Neural cell (in vitro differentiated cells): Measurements from ENCODE around the gene FOXL3. TPM values are rescaled to one million over a fixed set of nuclear protein-coding genes. Genes with fewer than 3 reads are reported as not detected.
"Not testable (repeated sequence)": the region's sequence is repeated elsewhere in the genome, so short reads cannot be mapped to it uniquely, and the experiment has no call there.

Experiments
- H2AFZ ChIP-seq: fragments of 200-600, 300-800 bp; sonication (generic), shearing (Covaris generic); 2 replicates; pipeline ENCODE4 v1.6.0; 2014; ENCODE audit warnings: low read depth, mild to moderate bottlenecking, antibody characterized with exemption, low read length, moderate library complexity
- H3F3A ChIP-seq: fragments of 200-600 bp; shearing (Covaris generic); 2 replicates; pipeline ENCODE4 v1.6.1; 2016; ENCODE audit warnings: mild to moderate bottlenecking, moderate library complexity, mixed read lengths, antibody characterized with exemption, low read length; ENCODE audit not compliant: insufficient read depth, poor library complexity, severe bottlenecking
- H3K27ac ChIP-seq: fragments of 200-600, 300-800 bp; sonication (generic), shearing (Covaris generic); 2 replicates; pipeline ENCODE4 v1.5.1; 2014; ENCODE audit warnings: mild to moderate bottlenecking, low read length, moderate library complexity
- H3K27me3 ChIP-seq: fragments of 300-800, 200-600 bp; sonication (generic), shearing (Covaris generic); 2 replicates; pipeline ENCODE4 v1.6.0; 2014; ENCODE audit warnings: mild to moderate bottlenecking, low read depth, low read length, moderate library complexity; ENCODE audit not compliant: insufficient read depth
- H3K36me3 ChIP-seq: fragments of 300-800, 200-600 bp; sonication (generic), shearing (Covaris generic); 2 replicates; pipeline ENCODE4 v1.5.1; 2014; ENCODE audit warnings: mild to moderate bottlenecking, antibody characterized with exemption, low read length, moderate library complexity; ENCODE audit not compliant: insufficient read depth
- H3K4me2 ChIP-seq: fragments of 300-800, 200-600 bp; sonication (generic), shearing (Covaris generic); 2 replicates; pipeline ENCODE4 v1.6.0; 2014; ENCODE audit warnings: mild to moderate bottlenecking, low read length
- H3K4me3 ChIP-seq: fragments of 300-800, 200-600 bp; sonication (generic), shearing (Covaris generic); 2 replicates; pipeline ENCODE4 v1.5.1; 2014; ENCODE audit warnings: mild to moderate bottlenecking, low read length, moderate library complexity
- H3K79me2 ChIP-seq: fragments of 200-600 bp; shearing (Covaris generic); replicated peaks from 2 replicates; pipeline ENCODE4 v1.6.0; 2014; ENCODE audit warnings: mild to moderate bottlenecking, low read length, moderate library complexity; ENCODE audit not compliant: insufficient read depth
- H3K9ac ChIP-seq: fragments of 300-800, 200-600 bp; sonication (generic), shearing (Covaris generic); 2 replicates; pipeline ENCODE4 v1.6.1; 2016; ENCODE audit warnings: mild to moderate bottlenecking, low read length, mixed read lengths
- H3K9me2 ChIP-seq: fragments of 200-600 bp; shearing (Covaris generic); 2 replicates; pipeline ENCODE4 v1.6.1; 2016; ENCODE audit warnings: mild to moderate bottlenecking, low read length, mixed read lengths; ENCODE audit not compliant: insufficient read depth
- H3K9me3 ChIP-seq: fragments of 200-600, 300-800 bp; sonication (generic), shearing (Covaris generic); 2 replicates; pipeline ENCODE4 v1.6.1; 2016; ENCODE audit warnings: mild to moderate bottlenecking, mixed run types, low read length, moderate library complexity, mixed read lengths
- H4K20me1 ChIP-seq: fragments of 200-600 bp; shearing (Covaris generic); 2 replicates; pipeline ENCODE4 v1.6.1; 2016; ENCODE audit warnings: mild to moderate bottlenecking, mixed run types; ENCODE audit not compliant: insufficient read depth
- EP300 ChIP-seq: fragments of 450-650 bp; conservative IDR thresholded peaks from 2 replicates; pipeline ENCODE4 v1.6.1; 2014; ENCODE audit warnings: antibody characterized with exemption, mild to moderate bottlenecking, moderate library complexity; ENCODE audit not compliant: poor library complexity, severe bottlenecking
- MXI1 ChIP-seq: fragments of 450-650 bp; conservative IDR thresholded peaks from 2 replicates; pipeline ENCODE4 v1.6.1; 2014; ENCODE audit warnings: antibody characterized with exemption, mild to moderate bottlenecking; ENCODE audit not compliant: poor library complexity, severe bottlenecking
- POLR2AphosphoS5 ChIP-seq: IDR thresholded peaks from 2 replicates; pipeline ENCODE4 v1.6.1; 2012
- RAD21 ChIP-seq: fragments of 450-650 bp; conservative IDR thresholded peaks from 2 replicates; pipeline ENCODE4 v1.6.1; 2014; ENCODE audit warnings: antibody characterized with exemption, mild to moderate bottlenecking, moderate library complexity
- SMC3 ChIP-seq: fragments of 450-650 bp; conservative IDR thresholded peaks from 2 replicates; pipeline ENCODE4 v1.6.1; 2014; ENCODE audit warnings: antibody characterized with exemption, mild to moderate bottlenecking, moderate library complexity; ENCODE audit not compliant: poor library complexity
- TAF1 ChIP-seq: IDR thresholded peaks from 2 replicates; pipeline ENCODE4 v1.6.1; 2012; ENCODE audit warnings: low read depth
- polyA plus RNA-seq: library from polyadenylated mRNA; depleted of rRNA; stranded (reverse); fragments of >200 nt; gene quantifications from 2 replicates; pipeline ENCODE4 v1.2.3, GENCODE V29; 2014
- TF ChIP-seq, protein P1 (sequence below): IDR thresholded peaks from 2 replicates; pipeline ENCODE4 v1.6.1; 2012; ENCODE audit warnings: borderline replicate concordance
- TF ChIP-seq, protein P2 (sequence below): fragments of 450-650 bp; IDR thresholded peaks from 2 replicates; pipeline ENCODE4 v1.5.1; 2014; ENCODE audit warnings: antibody characterized with exemption, mild to moderate bottlenecking, moderate library complexity; ENCODE audit not compliant: poor library complexity, severe bottlenecking

FOXL3 gene
- polyA plus RNA-seq, 1 donor from 2014 or later, result not detected

DNA sequence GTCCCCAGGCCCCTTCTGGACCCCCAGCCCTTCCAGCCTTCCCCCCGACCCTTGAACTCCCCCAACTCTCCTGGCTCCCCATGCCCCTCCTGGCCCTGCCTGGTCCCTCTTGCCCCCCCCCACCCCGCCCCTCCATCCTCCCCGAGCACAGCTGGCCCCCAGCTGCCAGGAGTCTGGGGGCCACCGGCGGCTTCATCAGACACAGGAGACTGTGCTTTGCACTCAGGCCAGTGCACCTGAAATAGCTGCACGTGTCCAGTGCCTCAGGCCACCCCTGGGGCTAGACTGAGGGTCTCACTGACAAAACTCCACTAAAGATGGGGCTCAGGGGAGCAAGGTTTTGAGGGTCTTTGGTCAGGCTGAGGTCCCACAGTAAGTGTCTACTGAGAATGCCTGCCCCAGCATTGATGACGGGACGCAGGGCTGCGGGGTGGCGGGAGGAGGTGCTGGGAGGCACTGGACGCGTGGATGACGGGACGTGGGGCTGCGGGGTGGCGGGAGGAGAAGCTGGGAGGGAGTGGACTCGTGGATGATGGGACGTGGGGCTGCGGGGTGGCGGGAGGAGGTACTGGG, 6.5 kb downstream of the FOXL3 start:
- Histone ChIP-seq H3K4me2 (no peak overlapping the region), H3K9ac (no peak overlapping the region), H3F3A (no peaks in the 10 kb centered on the region), H3K27ac (no peak overlapping the region), H3K9me2 (no peaks in the 10 kb centered on the region), H3K36me3 (no peaks in the 10 kb centered on the region), H3K27me3 (peaks cover 10% of the 10 kb centered on the region), H2AFZ (no peak overlapping the region), H4K20me1 (no peaks in the 10 kb centered on the region), H3K79me2 (no peaks in the 10 kb centered on the region), H3K9me3 (no peaks in the 10 kb centered on the region), H3K4me3 (no peak overlapping the region)
- no peak for TF ChIP-seq SMC3

DNA sequence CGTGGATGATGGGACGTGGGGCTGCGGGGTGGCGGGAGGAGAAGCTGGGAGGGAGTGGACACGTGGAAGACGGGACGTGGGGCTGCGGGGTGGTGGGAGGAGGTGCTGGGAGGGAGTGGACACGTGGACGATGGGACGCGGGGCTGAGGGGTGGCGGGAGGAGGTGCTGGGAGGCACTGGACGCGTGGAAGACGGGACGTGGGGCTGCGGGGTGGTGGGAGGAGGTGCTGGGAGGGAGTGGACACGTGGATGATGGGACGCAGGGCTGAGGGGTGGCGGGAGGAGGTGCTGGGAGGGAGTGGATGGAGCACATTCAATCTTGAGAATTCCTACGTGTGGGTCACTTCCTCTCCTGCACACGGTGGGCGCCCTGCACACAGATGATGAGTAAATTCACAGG, 7.2 kb downstream of the FOXL3 start:
- H3K9ac ChIP-seq, H3K4me3 ChIP-seq, H3K36me3 ChIP-seq, H3K9me3 ChIP-seq, H3K9me2 ChIP-seq, H3K27me3 ChIP-seq, H3F3A ChIP-seq, H4K20me1 ChIP-seq, H3K27ac ChIP-seq, H3K79me2 ChIP-seq, H2AFZ ChIP-seq, H3K4me2 ChIP-seq: not testable (repeated sequence)

DNA sequence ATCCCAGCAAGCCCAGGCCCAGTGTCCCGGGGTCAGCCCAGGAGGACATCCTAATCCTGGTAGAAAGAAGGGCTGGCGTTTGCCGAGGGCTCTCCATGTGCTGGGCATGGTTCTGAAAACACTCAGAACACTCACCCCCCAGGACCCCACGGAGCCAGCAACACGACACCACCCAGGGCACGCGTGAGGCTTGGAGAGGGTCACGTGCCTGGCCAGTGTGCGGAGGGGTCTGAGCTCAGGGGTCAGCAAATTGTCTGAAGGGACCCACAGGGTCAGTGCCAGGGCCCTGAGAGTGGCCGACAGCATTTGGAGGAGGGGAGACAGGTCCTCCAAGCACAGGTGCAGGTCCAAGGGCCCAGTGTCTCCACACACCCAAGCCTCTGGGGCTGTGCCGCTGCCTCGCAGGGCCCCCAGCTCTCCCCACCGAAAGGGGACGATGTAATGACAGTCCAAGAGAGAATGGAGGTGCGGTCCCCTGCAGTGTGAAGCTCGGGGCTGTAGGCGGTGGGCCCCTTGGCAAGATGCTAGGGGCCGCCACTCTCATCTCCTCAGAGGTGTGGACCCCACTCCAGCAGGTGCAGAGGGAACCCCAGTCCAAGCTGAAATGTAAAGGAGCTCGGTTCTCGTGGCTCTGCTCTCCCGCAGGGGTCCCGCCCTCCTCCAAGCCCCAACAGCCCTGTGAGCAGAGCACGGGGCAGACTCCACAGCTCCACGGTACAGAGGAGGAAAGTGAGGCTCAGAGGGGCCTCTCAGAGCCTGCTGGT, 7.8 kb downstream of the FOXL3 start:
- Histone ChIP-seq H3K27me3 (no peaks in the 10 kb centered on the region), H3K9ac (no peak overlapping the region), H3K9me3 (no peaks in the 10 kb centered on the region), H3K27ac (no peak overlapping the region), H3K36me3 (no peaks in the 10 kb centered on the region), H3K79me2 (no peaks in the 10 kb centered on the region), H3K4me3 (no peak overlapping the region), H4K20me1 (no peaks in the 10 kb centered on the region), H2AFZ (no peak overlapping the region), H3F3A (no peaks in the 10 kb centered on the region), H3K9me2 (no peaks in the 10 kb centered on the region), H3K4me2 (no peak overlapping the region)
- TF ChIP-seq SMC3 (no peak), POLR2AphosphoS5 (no peak), MXI1 (no peak), EP300 (no peak)
- TF ChIP-seq, protein P1, sequence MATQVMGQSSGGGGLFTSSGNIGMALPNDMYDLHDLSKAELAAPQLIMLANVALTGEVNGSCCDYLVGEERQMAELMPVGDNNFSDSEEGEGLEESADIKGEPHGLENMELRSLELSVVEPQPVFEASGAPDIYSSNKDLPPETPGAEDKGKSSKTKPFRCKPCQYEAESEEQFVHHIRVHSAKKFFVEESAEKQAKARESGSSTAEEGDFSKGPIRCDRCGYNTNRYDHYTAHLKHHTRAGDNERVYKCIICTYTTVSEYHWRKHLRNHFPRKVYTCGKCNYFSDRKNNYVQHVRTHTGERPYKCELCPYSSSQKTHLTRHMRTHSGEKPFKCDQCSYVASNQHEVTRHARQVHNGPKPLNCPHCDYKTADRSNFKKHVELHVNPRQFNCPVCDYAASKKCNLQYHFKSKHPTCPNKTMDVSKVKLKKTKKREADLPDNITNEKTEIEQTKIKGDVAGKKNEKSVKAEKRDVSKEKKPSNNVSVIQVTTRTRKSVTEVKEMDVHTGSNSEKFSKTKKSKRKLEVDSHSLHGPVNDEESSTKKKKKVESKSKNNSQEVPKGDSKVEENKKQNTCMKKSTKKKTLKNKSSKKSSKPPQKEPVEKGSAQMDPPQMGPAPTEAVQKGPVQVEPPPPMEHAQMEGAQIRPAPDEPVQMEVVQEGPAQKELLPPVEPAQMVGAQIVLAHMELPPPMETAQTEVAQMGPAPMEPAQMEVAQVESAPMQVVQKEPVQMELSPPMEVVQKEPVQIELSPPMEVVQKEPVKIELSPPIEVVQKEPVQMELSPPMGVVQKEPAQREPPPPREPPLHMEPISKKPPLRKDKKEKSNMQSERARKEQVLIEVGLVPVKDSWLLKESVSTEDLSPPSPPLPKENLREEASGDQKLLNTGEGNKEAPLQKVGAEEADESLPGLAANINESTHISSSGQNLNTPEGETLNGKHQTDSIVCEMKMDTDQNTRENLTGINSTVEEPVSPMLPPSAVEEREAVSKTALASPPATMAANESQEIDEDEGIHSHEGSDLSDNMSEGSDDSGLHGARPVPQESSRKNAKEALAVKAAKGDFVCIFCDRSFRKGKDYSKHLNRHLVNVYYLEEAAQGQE, result no peak

DNA sequence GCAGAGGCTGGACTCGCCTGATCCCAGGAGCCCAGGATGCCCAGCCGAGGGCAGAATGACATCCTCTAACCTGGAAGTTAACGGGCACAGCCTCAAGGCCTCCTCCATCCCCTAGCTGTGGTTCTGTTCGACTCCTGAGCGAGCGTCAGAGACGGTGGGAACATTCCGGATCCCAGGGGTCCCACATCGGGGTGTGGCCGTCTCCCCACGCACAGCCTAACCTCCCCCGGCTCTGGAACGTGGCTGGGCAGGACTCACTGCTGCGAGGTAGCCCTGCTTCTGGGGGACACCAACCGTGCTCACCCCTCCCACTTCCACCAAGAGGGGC, 8.4 kb downstream of the FOXL3 start:
- H3K27ac ChIP-seq, result no peak overlapping the region
- H3K4me2 ChIP-seq, result no peak overlapping the region
- no peak overlapping the region for H2AFZ ChIP-seq
- TF ChIP-seq MXI1 (no peak), EP300 (no peak), SMC3 (no peak), TAF1 (no peak), RAD21 (no peak), POLR2AphosphoS5 (no peak)
- TF ChIP-seq, protein P1, result no peak
- TF ChIP-seq, protein P2, sequence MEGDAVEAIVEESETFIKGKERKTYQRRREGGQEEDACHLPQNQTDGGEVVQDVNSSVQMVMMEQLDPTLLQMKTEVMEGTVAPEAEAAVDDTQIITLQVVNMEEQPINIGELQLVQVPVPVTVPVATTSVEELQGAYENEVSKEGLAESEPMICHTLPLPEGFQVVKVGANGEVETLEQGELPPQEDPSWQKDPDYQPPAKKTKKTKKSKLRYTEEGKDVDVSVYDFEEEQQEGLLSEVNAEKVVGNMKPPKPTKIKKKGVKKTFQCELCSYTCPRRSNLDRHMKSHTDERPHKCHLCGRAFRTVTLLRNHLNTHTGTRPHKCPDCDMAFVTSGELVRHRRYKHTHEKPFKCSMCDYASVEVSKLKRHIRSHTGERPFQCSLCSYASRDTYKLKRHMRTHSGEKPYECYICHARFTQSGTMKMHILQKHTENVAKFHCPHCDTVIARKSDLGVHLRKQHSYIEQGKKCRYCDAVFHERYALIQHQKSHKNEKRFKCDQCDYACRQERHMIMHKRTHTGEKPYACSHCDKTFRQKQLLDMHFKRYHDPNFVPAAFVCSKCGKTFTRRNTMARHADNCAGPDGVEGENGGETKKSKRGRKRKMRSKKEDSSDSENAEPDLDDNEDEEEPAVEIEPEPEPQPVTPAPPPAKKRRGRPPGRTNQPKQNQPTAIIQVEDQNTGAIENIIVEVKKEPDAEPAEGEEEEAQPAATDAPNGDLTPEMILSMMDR, result no peak

More for the DNA sequence above, 8.4 kb downstream of the FOXL3 start:
- Histone ChIP-seq H3K27me3 (no peaks in the 10 kb centered on the region), H3K4me3 (no peak overlapping the region), H3K79me2 (no peaks in the 10 kb centered on the region), H3F3A (no peaks in the 10 kb centered on the region), H3K9ac (no peak overlapping the region), H3K36me3 (no peaks in the 10 kb centered on the region), H3K9me2 (no peaks in the 10 kb centered on the region), H4K20me1 (no peaks in the 10 kb centered on the region), H3K9me3 (no peaks in the 10 kb centered on the region)
